Body of pancreas (tissue), 4 donors: Measurements from ENCODE around the gene RAB17.

ENCODE experiments used
- CTCF ChIP-seq, 7 experiments: fragments of 450-650 bp in 4 of 7; fragments of 200-600 bp in 3 of 7; sonication (generic) in 3 of 7; IDR thresholded peaks; one replicate each; pipeline ENCODE4 v1.5.1; 2016 to 2019; ENCODE audit warnings: antibody characterized with exemption in 7 of 7
- POLR2A ChIP-seq, 3 donors: fragments of 450-650 bp; IDR thresholded peaks; one replicate each; pipeline ENCODE4 v1.6.1; 2016; ENCODE audit warnings: antibody characterized with exemption in 3 of 3, mild to moderate bottlenecking in 2 of 3

DNA sequence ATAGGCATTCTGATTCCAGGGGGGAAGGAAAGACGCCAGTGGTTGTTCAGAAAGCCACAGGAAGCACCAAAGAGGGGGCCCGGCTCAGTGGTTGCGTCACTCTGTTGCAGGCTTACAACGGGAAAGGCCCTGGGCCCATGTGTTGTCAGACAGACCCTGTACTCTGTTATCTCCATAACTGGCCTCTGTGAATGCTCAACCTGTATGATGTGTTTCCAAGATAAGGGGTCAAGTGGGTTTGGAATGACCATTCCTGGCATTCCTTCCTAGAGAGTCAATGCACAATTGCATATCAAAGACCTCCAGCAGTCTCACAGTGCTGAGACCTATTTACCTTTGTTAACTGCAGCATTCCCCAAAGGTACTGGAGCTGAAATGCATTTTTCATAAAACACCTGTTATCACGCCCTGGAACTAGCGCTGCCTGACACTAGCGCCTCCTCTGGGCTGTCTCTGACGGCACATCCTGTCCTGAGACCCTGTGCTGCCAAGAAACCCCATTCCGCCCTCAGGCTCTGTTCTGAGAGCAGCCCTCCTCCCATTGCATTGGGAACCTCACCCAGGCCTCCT, 23.7 kb upstream of the RAB17 start:
- TF ChIP-seq CTCF (IDR thresholded peaks at IDR 0.05) = peak in 4 of 7 experiments; percentile 32 to 50 (median 45)
- TF ChIP-seq POLR2A (IDR thresholded peaks at IDR 0.05) = peak in 1 of 3 donors; percentile 7
